Measurements from ENCODE around the gene MACROH2A1. TPM values are rescaled to one million over a fixed set of nuclear protein-coding genes. Genes with fewer than 3 reads are reported as not detected.

Gene MACROH2A1
- total RNA-seq, 1 experiment from 2014 or later = 137 TPM

- in situ Hi-C loops (cut with HindIII; ENCODE audit: low pct_unique_long_range_greater_than_20kb, low sequenced_read_pairs) = no loop called here
- no peak for DNase-seq (ENCODE audit: low read depth, low spot score)
These were observed 104.2 kb downstream of the MACROH2A1 start for GRCh38 chr5:135294793-135295192.

GRCh38 chr5:135289651-135290050 is 109.4 kb downstream of the MACROH2A1 start:
- in situ Hi-C loops (cut with HindIII; ENCODE audit: low pct_unique_long_range_greater_than_20kb, low sequenced_read_pairs) = no loop called here
- no peak for DNase-seq (ENCODE audit: low read depth, low spot score)

GRCh38 chr5:135287551-135287950 is 111.5 kb downstream of the MACROH2A1 start:
- no peak for DNase-seq (ENCODE audit: low read depth, low spot score)
- in situ Hi-C loops (cut with HindIII; ENCODE audit: low pct_unique_long_range_greater_than_20kb, low sequenced_read_pairs) = no loop called here

Small RNA genes lying within 50 kb of the gene (small RNA-seq; reads per million reads assigned to genes)
- gene DCANP1 = 0 reads per million in 2 experiments

Other genes starting within 250 kb of the MACROH2A1 start
- not detected in 2 replicates for gene DCANP1, start 48.1 kb upstream of the MACROH2A1 start, total RNA-seq (2014; rRNA removed; shearing (Covaris generic))
- not detected in 2 replicates for gene TIFAB, start 53.1 kb upstream of the MACROH2A1 start, total RNA-seq (2014; rRNA removed; shearing (Covaris generic))
- gene NEUROG1, start 136.7 kb upstream of the MACROH2A1 start, total RNA-seq (2014; rRNA removed; shearing (Covaris generic)) = not detected in 2 replicates
- not detected in 2 replicates for gene CXCL14, start 179.8 kb upstream of the MACROH2A1 start, total RNA-seq (2014; rRNA removed; shearing (Covaris generic))

Data from SK-MEL-5 (cell line).